A549 (cell line): ENCODE data around the gene CATSPERB. TPM values are rescaled to one million over a fixed set of nuclear protein-coding genes. Genes with fewer than 3 reads are reported as not detected.

Experiments
- ATAC-seq, 2 experiments: fragments of 200-7000 bp in 1 of 2; fragments of >200 bp in 1 of 2; cut with Nextera tagmentation in 1 of 2; cut with Tn5 transposase in 1 of 2; 3 replicates each; pipeline versions ENCODE4 v1.8.0 to v1.9.1; 2018 to 2020; ENCODE audit warnings: mild to moderate bottlenecking in 1 of 2, moderate library complexity in 1 of 2
- CTCF ChIA-PET: fragments of 300-600 bp; sonication (Branson Sonifier 250); formaldehyde crosslinking; extraction: SDS; loops from one replicate; lab custom pipeline; 2021; ENCODE audit warnings: antibody characterized with exemption, inconsistent platforms; lab: Yijun Ruan, JAX
- POLR2A ChIA-PET: fragments of 350-600 bp; formaldehyde crosslinking; extraction: SDS; loops from one replicate; lab custom pipeline; 2021; ENCODE audit warnings: antibody characterized with exemption, inconsistent platforms; lab: Yijun Ruan, JAX
- DNase-seq, 2 experiments: peaks; one replicate each; pipeline versions ENCODE4 v3.0.0 to v3.0.0-alpha.2; 2011 to 2016; ENCODE audit warnings: low read depth in 1 of 2, low spot score in 1 of 2
- FAIRE-seq: peaks from 2 replicates; lab custom pipeline; 2011; peaks lifted over from hg19 to GRCh38; lab: Jason Lieb, UNC
- H3K27ac ChIP-seq, 2 experiments: fragments of >200 bp; sonication (Bioruptor Twin); formaldehyde crosslinking; 3 replicates each; pipeline ENCODE4 v1.5.1; 2016 to 2017
- H3K4me1 ChIP-seq: fragments of >200 bp; sonication (Bioruptor Twin); formaldehyde crosslinking; 3 replicates; pipeline ENCODE4 v1.6.1; 2016
- H3K4me2 ChIP-seq: fragments of >200 bp; sonication (Bioruptor Twin); formaldehyde crosslinking; 3 replicates; pipeline ENCODE4 v1.6.1; 2016
- H3K4me3 ChIP-seq: fragments of >200 bp; sonication (Bioruptor Twin); formaldehyde crosslinking; 3 replicates; pipeline ENCODE4 v1.5.1; 2016
- H3K9me3 ChIP-seq: fragments of >200 bp; sonication (Bioruptor Twin); formaldehyde crosslinking; 3 replicates; pipeline ENCODE4 v1.6.1; 2016
- CHD4 ChIP-seq: fragments of 200-600 bp; sonication (generic); IDR thresholded peaks from 2 replicates; pipeline ENCODE4 v1.6.1; 2016; ENCODE audit warnings: antibody characterized with exemption, mild to moderate bottlenecking, borderline replicate concordance
- ELK1 ChIP-seq: fragments of 150-350 bp; IDR thresholded peaks from 2 replicates; pipeline ENCODE4 v1.6.1; 2014; ENCODE audit warnings: low read depth, mild to moderate bottlenecking, low read length
- EP300 ChIP-seq, 2 experiments: fragments of >200 bp; sonication (Bioruptor Twin); formaldehyde crosslinking; IDR thresholded peaks; 2 replicates in 1 of 2; 3 replicates in 1 of 2; pipeline ENCODE4 v1.6.1; 2016 to 2017
- ESRRA ChIP-seq: fragments of 150-350 bp; IDR thresholded peaks from 2 replicates; pipeline ENCODE4 v1.6.1; 2014; ENCODE audit warnings: mild to moderate bottlenecking, low read length, borderline replicate concordance
- FOSB ChIP-seq: fragments of 250-450 bp; sonication (Bioruptor Pico); IDR thresholded peaks from 2 replicates; pipeline ENCODE4 v1.5.0; 2020; ENCODE audit warnings: mild to moderate bottlenecking, moderate library complexity
- FOXS1 ChIP-seq: fragments of 250-450 bp; sonication (Bioruptor Pico); IDR thresholded peaks from 2 replicates; pipeline ENCODE4 v1.5.0; 2020; ENCODE audit warnings: mild to moderate bottlenecking, moderate library complexity
- HMGXB4 ChIP-seq: fragments of 250-450 bp; sonication (Bioruptor Pico); IDR thresholded peaks from 2 replicates; pipeline ENCODE4 v1.5.0; 2021; ENCODE audit warnings: mild to moderate bottlenecking, moderate library complexity, borderline replicate concordance
- JUNB ChIP-seq: fragments of >200 bp; sonication (Bioruptor Twin); formaldehyde crosslinking; IDR thresholded peaks from 2 replicates; pipeline ENCODE4 v1.6.1; 2016
- PBX3 ChIP-seq: IDR thresholded peaks from 2 replicates; pipeline ENCODE4 v1.6.1; 2012
- RCOR1 ChIP-seq: fragments of 150-350 bp; IDR thresholded peaks from 2 replicates; pipeline ENCODE4 v1.6.1; 2014; ENCODE audit warnings: antibody characterized with exemption, low read length, low read depth
- REST ChIP-seq: fragments of 200-600 bp; sonication (generic); IDR thresholded peaks from 2 replicates; pipeline ENCODE4 v1.6.1; 2016; ENCODE audit warnings: antibody characterized with exemption, mild to moderate bottlenecking, moderate library complexity
- RNF2 ChIP-seq: fragments of 200-600 bp; sonication (generic); IDR thresholded peaks from 2 replicates; pipeline ENCODE4 v1.6.1; 2016; ENCODE audit warnings: low read depth, mild to moderate bottlenecking, antibody characterized with exemption, moderate library complexity, borderline replicate concordance
- SREBF2 ChIP-seq: fragments of 450-650 bp; IDR thresholded peaks from 2 replicates; pipeline ENCODE4 v1.6.1; 2014; ENCODE audit warnings: mild to moderate bottlenecking, moderate library complexity
- USF2 ChIP-seq: fragments of 450-650 bp; IDR thresholded peaks from 2 replicates; pipeline ENCODE4 v1.6.1; 2014; ENCODE audit warnings: antibody characterized with exemption
- WGBS: methylation state at CpG from one replicate; pipeline ENCODE4 v1.1.6; 2017; ENCODE audit errors: missing lambda C conversion rate; 5-methylcytosine and 5-hydroxymethylcytosine counted together
- polyA plus RNA-seq, 4 experiments: library from polyadenylated mRNA; depleted of rRNA in 3 of 4; stranded (reverse); fragments of >200 nt; fragmentation: RNase III in 1 of 4; extraction: RNeasy Plus Mini Kit Qiagen cat#74134 plus additional on column Dnase treatment in 1 of 4; gene quantifications; 2 replicates in 3 of 4; 3 replicates in 1 of 4; pipeline ENCODE4 v1.2.3, GENCODE V29; 2011 to 2017

CATSPERB gene
- polyA plus RNA-seq, 2 of the 4 experiments (the other 2 are of a cell fraction) = 0.05 TPM; not detected in 1

- no peak for DNase-seq
- no peak for FAIRE-seq
- ChIA-PET CTCF (no interaction called here), POLR2A (no interaction called here)
- no peak for TF ChIP-seq SREBF2
- no peak for TF ChIP-seq PBX3
- no peak for TF ChIP-seq ESRRA
- TF ChIP-seq JUNB = no peak
- no peak for TF ChIP-seq FOXS1
- no peak for TF ChIP-seq FOSB (CRISPR knock-in tag)
- no peak for TF ChIP-seq CHD4
- no peak for TF ChIP-seq USF2
- TF ChIP-seq RCOR1 = no peak
- Histone ChIP-seq H3K4me1 (no peaks in the 10 kb centered on the region), H3K4me2 (no peak overlapping the region), H3K4me3 (no peak overlapping the region), H3K27ac (no peak overlapping the region), H3K9me3 (no peaks in the 10 kb centered on the region)
- 64% methylated on average over 2 of the region's 2 CpGs for WGBS
- ATAC-seq = no peak
Measured at GRCh38 chr14:91660790-91661189, 71.1 kb downstream of the CATSPERB start.

- 33% methylated on average over 1 of the region's 1 CpG for WGBS
- DNase-seq = no peak
Measured at GRCh38 chr14:91654836-91655235, 77.0 kb downstream of the CATSPERB start.

More at GRCh38 chr14:91654836-91655235, 77.0 kb downstream of the CATSPERB start:
- H3K4me1 ChIP-seq = no peaks in the 10 kb centered on the region
- H3K4me2 ChIP-seq = no peak overlapping the region
- ATAC-seq = no peak
- H3K9me3 ChIP-seq = no peaks in the 10 kb centered on the region
- no peak overlapping the region for H3K4me3 ChIP-seq
- no peak overlapping the region for H3K27ac ChIP-seq
- POLR2A ChIA-PET = no interaction called here
- no peak for TF ChIP-seq ELK1
- TF ChIP-seq RNF2 = no peak
- TF ChIP-seq FOXS1 = no peak
- no peak for TF ChIP-seq REST
- TF ChIP-seq EP300 (IDR thresholded peaks at IDR 0.05) = no peak
- no peak for TF ChIP-seq HMGXB4 (CRISPR knock-in tag)
- no peak for FAIRE-seq
- CTCF ChIA-PET = interaction anchor here (0.6 to 1.4 kb wide), 2 partner anchors 58 to 256 kb away, joined by 3 to 6 read pairs; no protein-coding TSS in a partner anchor
